HG02571 (cell line): Measurements from ENCODE around the gene CBX1.
"Not testable (repeated sequence)": the region's sequence is repeated elsewhere in the genome, so short reads cannot be mapped to it uniquely, and the experiment has no call there.

ENCODE experiments used
- ATAC-seq: cut with Tn5 transposase; IDR thresholded peaks from one replicate; pipeline ENCODE4 v1.9.1; 2021; ENCODE audit warnings: mild to moderate bottlenecking, moderate library complexity; ENCODE audit not compliant: unreplicated experiment

CBX1 gene

DNA sequence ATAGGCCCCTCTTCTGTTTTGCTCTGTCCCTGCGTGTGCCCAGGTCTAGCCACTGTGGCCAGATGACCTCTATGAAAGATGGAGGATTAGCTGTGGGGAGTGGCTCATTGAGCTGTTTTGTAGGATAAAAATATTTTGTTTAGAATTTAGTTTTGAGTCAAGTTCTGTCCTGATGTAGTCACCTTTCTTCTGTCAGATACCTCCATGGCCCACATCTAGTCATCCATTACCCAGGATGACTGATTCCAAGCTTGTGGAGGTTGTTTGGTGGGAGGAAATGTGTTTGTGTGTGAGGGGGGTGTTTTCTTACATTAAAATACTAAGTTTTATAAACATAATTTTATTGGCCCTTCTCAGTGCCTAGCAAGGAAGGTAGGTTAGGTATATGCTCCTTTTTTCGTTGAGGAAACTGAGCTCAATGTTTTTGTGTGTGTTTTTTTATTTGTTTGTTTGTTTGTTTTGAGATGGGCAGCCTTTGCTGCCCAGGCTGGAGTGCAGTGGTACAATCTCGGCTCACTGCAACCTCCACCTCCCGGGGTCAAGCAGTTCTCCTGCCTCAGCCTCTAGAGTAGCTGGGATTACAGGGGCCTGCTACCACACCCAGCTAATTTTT is 22.6 kb upstream of the CBX1 start:
- ATAC-seq, result no peak

DNA sequence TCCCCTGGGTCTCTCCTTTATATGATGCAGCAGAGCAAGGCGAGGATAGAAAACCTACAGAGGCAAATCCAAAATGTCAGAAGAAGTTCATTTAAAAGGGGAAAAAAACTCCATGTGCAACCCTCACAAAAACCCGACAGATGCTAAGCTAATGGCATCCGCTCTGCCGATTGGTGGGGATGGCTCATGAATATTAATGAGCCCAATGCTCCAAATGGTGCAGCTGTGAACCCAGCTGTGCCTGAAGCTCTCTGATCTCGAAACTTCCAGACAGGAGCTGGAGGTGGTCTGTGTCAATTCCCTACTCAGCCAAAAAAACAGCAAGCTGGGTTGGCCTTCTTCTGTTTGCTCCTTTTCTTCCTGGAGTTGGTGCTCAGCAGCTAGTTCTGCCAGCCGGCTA is 21.8 kb upstream of the CBX1 start:
- no peak for ATAC-seq

- ATAC-seq, result no peak
Measured at GRCh38 chr17:48122665-48123045, 21.4 kb upstream of the CBX1 start.

GRCh38 chr17:48121923-48122664 is 20.8 kb upstream of the CBX1 start:
- ATAC-seq, result no peak

DNA sequence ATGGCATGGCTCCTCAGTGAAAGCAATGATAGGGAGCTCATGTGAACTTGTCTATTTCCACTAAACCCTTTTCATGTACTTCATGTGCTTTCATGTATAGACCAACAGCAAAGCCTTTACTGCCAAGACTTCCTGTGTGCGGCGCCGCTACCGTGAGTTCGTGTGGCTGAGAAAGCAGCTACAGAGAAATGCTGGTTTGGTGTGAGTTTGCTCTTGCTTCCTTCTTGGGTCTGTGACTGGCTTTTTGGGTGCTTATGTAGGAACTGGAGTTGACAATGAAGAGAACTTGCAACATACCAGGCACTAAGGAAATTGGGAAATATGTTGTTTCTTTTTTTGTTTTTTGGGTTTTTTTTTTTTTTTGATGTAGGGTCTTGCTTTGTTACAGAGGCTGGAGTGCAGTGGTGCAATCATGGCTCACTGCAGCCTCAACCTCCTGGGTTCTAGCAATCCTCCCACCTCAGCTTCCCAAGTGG is 12.0 kb upstream of the CBX1 start:
- ATAC-seq, result no peak

DNA sequence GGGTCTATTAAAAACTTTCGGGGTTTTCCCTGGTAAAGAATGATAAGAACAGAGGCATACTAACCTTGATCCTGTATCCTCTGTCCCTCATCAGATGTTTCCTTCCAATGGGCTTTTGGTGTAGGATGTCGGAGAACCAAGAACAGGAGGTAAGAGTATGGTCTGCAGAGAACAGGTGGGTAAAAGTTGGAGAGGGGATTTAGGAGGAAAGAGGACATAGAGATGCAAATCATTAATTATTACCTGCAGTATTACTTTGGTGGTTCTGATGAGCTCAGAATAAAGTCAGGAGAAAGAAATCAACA is 10.6 kb upstream of the CBX1 start:
- ATAC-seq, result no peak

GRCh38 chr17:48110761-48111160 is 9.5 kb upstream of the CBX1 start:
- no peak for ATAC-seq

DNA sequence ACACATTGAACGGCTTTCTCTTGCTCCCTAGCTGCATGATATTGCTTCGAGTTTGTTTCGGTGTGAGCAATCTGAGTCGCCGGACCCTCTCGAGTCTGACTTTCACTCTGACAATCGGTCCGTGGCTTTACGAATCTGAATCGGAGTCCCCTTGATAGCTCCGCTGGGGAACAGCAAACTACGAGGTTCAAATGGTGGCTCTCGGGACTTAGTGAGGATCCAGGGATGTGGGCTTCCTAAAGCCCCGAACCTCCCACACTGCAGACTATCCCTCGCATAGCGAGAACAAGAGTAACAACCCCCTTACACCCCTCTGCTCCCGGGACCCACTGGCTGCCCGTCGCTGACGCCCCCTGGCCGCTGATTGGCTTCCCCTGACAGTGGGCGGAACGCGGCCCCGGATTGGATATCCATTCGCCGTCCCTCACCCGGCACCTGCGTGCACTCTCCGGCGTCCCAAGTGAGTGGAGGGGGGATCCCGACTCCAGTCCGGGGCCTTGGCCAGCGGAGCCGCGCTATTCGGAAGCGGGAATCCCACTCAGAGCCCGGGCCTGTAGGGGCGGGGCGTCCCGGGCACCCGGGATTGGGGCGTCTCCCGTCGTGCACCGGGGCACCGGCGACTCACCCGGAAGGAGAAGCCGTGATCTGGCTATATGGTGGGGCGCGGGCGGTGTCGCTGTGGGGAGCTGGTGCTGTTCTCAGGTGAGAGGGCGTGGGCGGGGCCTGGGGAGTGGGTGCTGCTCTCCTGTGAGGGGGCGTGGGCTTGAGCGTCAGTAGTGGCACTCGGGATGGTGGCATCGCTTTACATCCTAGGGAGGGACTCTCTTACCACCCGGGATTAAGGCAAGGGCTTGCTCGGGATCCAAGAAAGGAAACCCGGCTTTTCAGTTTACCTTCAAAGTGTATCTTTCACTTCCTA is 6.1 kb upstream of the CBX1 start, which contains the start of gene SNX11:
Gene SNX11, plus strand, starts transcription at position 630 of the 919 bp plus-strand sequence. CDS start 4,278 bp downstream, outside the sequence.
- peak; percentile 83 for ATAC-seq

- ATAC-seq, result no peak
Measured at GRCh38 chr17:48106802-48107136, 5.5 kb upstream of the CBX1 start.

DNA sequence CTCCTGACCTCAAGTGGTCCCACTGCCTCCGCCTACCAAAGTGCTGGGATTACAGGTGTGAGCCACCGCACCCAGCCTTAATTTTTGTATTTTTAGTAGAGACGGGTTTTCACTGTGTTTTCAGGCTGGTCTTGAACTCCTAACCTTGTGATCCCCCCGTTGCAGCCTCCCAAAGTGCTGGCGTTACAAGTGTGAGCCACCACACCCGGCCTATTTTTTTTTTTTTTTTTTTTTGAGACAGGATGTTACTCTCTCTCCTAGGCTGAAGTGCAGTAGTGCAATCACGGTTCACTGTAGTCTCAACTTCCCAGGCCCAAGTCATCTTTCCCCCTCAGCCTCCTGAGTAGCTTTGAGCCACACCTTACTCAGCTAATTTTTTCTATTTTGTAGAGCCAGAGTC is 3.2 kb upstream of the CBX1 start:
- no peak for ATAC-seq

DNA sequence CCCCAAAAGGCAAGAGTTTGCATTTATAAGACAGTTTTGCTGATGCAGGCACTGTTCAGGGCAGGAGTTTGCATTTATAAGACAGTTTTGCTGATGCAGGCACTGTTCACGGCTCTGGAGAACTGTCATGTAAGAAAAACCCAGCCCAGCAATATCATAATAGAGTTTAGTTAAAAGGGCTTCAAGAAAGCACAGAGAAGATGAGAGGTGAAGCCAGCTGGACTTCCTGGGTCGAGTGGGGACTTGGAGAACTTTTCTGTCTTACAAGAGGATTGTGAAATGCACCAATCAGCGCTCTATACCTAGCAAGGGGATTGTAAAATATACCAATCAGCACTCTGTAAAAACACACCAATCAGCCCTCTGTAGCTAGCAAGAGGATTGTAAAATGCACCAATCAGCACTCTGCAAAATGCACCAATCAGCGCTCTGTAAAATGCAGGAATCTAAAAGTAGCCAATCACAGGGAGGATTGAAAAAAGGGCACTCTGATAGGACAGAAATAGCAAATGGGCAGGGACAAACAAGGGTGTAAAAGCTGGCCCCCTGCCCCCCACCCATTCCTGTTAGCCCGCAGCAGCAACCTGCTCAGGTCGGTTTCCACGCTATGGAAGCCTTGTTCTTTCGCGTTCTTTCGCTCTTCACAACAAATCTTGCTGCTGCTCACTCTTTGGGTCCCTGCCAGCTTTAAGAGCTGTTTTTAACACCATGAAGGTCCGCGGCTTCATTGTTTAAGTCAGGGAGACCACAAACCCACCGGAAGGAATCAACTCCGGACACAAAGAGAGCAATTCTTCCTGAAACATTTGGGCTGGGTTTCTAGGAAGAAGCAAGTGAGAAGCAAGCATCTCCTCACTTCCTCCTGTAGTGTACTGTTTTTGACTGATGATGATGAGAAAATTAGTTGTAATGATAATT is 1.8 kb upstream of the CBX1 start:
- ATAC-seq, result no peak

- no peak for ATAC-seq
Measured at GRCh38 chr17:48102043-48102750, 919 bp upstream of the CBX1 start.

GRCh38 chr17:48100591-48101011 is 677 bp downstream of the CBX1 start:
- no peak for ATAC-seq

DNA sequence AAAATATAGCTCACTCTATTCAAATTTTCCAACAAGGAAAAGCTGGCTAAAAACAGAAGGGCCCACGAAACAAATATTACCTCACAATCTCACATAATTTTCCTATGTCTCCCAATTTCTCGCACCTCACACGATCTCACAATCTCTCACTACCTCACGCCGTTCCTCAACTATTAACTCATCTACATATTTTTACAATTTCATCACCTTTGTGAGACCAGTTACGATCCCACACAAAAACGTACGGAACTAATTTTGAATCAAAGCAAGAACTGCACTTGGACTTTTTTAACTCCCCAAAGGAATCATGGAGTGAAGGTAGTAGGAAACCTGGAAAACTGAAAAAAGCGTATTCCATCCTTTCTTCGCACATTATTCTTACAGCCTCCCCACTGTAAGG is 1.1 kb downstream of the CBX1 start:
- ATAC-seq, result no peak

DNA sequence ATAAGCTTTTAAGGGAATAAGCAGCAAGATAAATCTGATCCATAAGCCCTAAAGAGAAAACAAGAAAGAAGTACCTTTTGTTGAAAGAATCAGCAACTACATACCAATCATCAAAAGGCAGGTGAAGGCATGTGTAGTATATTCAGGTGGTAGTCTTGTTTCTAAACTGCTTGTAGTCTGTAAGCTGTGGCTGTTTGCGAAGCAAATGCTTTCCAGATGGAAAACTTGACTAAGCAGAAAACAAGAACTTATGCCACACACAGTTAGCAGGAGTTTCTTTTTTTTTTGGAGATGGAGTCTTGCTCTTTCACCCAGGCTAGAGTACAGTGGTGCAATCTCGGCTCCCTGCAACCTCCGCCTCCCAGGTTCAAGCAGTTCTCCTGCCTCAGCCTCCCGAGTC is 5.7 kb downstream of the CBX1 start:
- ATAC-seq, result no peak

GRCh38 chr17:48093341-48094045 is 7.8 kb downstream of the CBX1 start:
- ATAC-seq, result no peak

DNA sequence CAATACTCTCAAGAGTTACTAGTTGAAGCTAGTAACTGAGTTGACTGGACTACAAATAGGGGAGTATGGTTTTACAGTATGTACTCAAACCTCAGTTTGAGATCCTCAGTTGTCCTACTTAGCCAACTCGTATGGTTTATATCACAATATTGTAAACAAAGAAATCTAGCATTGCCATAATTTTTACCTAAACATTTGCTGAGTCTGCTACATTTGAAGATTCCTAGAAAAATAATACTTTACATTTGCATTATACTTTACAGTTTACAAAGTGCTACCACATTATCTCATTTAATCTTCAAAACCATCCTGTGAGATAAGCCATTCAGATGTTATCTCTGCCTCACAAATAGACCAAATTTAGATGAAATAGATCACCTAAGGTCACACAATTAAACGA is 16.3 kb downstream of the CBX1 start:
- no peak for ATAC-seq

DNA sequence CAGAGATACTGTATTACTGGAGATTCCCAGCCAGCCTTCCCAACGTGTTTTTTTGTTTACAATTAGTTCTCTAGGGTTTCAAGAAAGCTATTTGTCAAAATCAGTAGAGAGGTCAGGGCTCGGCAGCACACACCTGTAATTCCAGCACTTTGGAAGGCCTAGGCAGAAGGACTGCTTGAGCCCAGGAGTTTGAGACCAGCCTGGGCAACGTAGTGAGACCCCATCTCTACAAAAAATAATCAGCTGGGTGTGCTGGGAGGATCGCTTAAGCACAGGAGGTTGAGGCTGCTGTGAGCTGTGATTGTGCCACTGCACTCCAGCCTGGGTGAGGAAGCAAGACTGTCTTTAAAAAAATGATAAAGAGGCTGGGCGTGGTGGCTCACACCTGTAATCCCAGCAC is 19.4 kb downstream of the CBX1 start:
- ATAC-seq, result no peak

GRCh38 chr17:48077152-48077551 is 24.1 kb downstream of the CBX1 start:
- not testable (repeated sequence) for ATAC-seq
